ENCODE results near the gene ASGR2.

DNA sequence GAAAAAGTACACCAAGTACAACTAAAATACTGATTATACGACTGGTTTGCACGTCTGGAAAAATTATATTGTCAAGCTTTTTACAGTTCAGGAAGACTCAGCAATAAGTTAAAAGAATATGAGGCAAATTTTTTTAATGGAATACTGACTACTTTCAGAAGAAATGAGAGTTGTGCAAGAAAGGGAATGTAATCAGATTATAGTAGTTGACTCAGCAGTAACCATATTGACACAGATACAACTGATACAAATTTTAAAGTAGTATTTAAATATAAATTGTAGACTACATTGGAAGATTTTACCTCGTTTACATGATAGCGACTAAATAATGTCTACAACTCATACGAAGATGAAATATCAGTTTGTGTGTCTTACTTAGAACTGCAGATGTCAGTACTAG, 16.7 kb downstream of the ASGR2 start:
- TF ChIP-seq SUZ12 (IDR thresholded peaks at IDR 0.05): no peak
- no peak for TF ChIP-seq FOXM1 (IDR thresholded peaks at IDR 0.05; ENCODE audit: borderline replicate concordance)
- TF ChIP-seq HDGF (IDR thresholded peaks at IDR 0.05; ENCODE audit: borderline replicate concordance): no peak
- TF ChIP-seq BHLHE40 (IDR thresholded peaks at IDR 0.05; ENCODE audit: borderline replicate concordance): no peak
- TF ChIP-seq SP1 (IDR thresholded peaks at IDR 0.05): no peak
- TF ChIP-seq ARNT (IDR thresholded peaks at IDR 0.05): no peak
